Epithelial cell of proximal tubule (primary cell): Measurements from ENCODE around the gene ZBTB43. TPM values are rescaled to one million over a fixed set of nuclear protein-coding genes. Genes with fewer than 3 reads are reported as not detected.
"Not testable (repeated sequence)": the region's sequence is repeated elsewhere in the genome, so short reads cannot be mapped to it uniquely, and the experiment has no call there.

Experiments
- DNase-seq: peaks from one replicate; pipeline ENCODE4 v3.0.0-alpha.2; 2011; ENCODE audit warnings: low read depth
- H3K4me3 ChIP-seq: 2 replicates; pipeline ENCODE4 v1.5.1; 2011; ENCODE audit warnings: low read depth, mild to moderate bottlenecking, low read length
- CTCF ChIP-seq: conservative IDR thresholded peaks from 2 replicates; pipeline ENCODE4 v1.5.1; 2012; ENCODE audit warnings: low read depth, mild to moderate bottlenecking, low read length
- total RNA-seq: library from RNA; depleted of rRNA; stranded (reverse); fragments of >200 nt; gene quantifications from 2 replicates; pipeline ENCODE4 v1.2.3, GENCODE V29; 2015

ZBTB43 gene
- total RNA-seq, 1 donor from 2014 or later, result 4.3 TPM

DNA sequence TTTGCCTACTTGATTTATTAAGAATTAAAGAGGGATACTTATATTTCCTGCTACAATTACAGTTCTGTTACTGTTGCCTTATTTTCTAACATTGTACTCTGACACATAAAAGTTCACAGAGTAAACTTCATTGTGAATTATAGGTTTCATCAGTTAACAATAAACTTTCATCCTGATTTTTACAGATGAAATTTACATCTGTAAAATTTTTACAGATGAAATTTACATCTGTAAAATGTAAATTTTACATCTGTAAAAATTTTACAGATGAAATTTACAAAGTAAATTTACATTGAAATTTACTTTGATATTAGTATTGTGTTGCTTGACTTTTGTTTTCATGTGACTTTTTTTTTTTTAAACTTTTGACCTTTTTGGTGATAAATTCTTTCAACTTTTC, 9.3 kb downstream of the ZBTB43 start:
- no peak for TF ChIP-seq CTCF
- no peak for DNase-seq
- no peak overlapping the region for H3K4me3 ChIP-seq

- not testable (repeated sequence) for H3K4me3 ChIP-seq, DNase-seq
Measured at GRCh38 chr9:126817615-126818014, 12.8 kb downstream of the ZBTB43 start.

DNA sequence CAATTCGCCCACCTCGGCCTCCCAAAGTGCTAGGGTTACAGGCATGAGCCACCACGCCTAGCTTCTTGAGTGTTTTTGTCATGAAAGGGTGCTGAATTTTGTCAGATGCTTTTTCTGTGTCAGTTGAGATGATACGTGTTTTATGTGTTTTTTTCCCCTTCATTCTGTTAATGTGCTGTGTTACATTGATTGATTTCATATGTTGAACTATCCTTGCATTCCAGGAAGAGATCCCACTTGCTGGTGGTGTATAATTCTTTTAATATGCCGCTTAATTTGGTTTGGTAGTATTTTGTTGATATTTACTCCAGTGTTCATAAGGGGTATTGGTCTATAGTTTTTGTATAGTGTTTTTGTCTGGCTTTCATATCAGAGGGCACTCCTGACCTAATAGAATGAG, 13.6 kb downstream of the ZBTB43 start:
- H3K4me3 ChIP-seq, result no peak overlapping the region
- TF ChIP-seq CTCF, result no peak
- DNase-seq, result no peak

GRCh38 chr9:126819482-126819881, 14.6 kb downstream of the ZBTB43 start:
- H3K4me3 ChIP-seq, result no peak overlapping the region
- no peak for TF ChIP-seq CTCF
- no peak for DNase-seq

DNA sequence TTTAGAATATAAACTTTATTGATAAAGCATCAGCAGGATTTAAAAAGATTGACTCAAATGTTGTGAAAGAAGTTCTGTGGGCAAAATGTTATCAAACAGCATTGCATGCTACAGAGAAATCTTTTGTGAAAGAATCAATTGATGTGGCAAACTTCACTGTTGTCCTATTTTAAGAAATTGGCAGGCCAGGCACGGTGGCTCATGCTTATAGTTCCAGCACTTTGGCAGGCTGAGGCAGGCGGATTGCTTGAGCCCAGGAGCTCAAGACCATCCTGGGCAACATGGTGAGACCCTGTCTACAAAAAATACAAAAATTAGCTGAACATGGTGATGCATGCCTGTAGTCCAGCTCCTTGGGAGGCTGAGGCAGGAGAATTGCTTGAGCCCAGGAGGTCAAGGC, 17.4 kb downstream of the ZBTB43 start:
- no peak for DNase-seq
- no peak overlapping the region for H3K4me3 ChIP-seq
- no peak for TF ChIP-seq CTCF

- H3K4me3 ChIP-seq, result no peak overlapping the region
- DNase-seq, result no peak
- TF ChIP-seq CTCF, result no peak
Measured at GRCh38 chr9:126822873-126823272, 18.0 kb downstream of the ZBTB43 start.

GRCh38 chr9:126824052-126824451, 19.2 kb downstream of the ZBTB43 start:
- not testable (repeated sequence) for H3K4me3 ChIP-seq, DNase-seq

GRCh38 chr9:126827227-126827626, 22.4 kb downstream of the ZBTB43 start:
- no peak overlapping the region for H3K4me3 ChIP-seq
- no peak for TF ChIP-seq CTCF
- DNase-seq, result no peak
